HUDEP-2 (cell line): ENCODE measurements around the gene RAET1E.
"Not testable (repeated sequence)": the region's sequence is repeated elsewhere in the genome, so short reads cannot be mapped to it uniquely, and the experiment has no call there.

Experiments
- DNase-seq, 76 experiments: peaks; one replicate each; lab custom pipeline; 2025; ENCODE audit not compliant: unreplicated experiment in 76 of 76; lab: John Stamatoyannopoulos, UW

The RAET1E gene

DNA sequence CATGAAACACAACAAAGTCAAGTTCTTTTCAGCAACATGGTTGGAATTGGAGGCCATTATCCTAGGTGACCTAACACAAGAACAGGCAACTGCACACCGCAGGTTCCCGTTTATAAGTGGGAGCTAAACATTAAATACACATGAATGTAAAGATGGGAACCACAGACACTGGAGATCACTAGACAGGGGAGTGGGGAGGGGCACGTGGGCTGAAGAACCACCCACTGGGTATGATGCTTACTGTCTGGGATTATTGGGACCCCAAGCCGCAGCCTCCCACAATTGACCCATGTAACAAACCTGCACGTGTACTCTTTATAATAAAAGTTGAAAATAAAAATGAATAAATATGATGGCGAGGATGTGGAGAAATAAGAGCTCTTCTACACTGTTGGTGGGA lies 33.6 kb upstream of the RAET1E start:
- DNase-seq, result no peak

DNA sequence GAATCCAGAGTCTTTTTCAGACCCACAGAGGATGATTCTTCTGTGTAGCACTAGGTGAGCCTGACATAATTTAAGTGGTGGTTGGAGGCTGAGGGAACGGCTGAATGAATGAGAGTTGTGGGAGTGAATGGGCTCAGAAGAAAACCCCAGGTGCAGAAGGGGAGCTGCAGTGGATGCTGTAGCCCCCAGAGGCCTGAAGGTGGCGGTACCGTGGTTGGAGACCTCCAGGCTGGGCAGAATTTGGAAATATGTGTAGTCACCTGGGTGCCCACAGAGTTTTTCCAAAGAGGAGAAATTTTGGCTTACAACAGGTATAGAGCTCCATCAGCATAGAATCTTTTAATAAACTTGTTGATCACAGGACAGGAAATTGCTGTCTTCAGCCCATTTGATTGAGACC lies 31.5 kb upstream of the RAET1E start:
- DNase-seq, result no peak

GRCh38 chr6:149927025-149927424 lies 29.1 kb upstream of the RAET1E start:
- DNase-seq, result not testable (repeated sequence)

DNA sequence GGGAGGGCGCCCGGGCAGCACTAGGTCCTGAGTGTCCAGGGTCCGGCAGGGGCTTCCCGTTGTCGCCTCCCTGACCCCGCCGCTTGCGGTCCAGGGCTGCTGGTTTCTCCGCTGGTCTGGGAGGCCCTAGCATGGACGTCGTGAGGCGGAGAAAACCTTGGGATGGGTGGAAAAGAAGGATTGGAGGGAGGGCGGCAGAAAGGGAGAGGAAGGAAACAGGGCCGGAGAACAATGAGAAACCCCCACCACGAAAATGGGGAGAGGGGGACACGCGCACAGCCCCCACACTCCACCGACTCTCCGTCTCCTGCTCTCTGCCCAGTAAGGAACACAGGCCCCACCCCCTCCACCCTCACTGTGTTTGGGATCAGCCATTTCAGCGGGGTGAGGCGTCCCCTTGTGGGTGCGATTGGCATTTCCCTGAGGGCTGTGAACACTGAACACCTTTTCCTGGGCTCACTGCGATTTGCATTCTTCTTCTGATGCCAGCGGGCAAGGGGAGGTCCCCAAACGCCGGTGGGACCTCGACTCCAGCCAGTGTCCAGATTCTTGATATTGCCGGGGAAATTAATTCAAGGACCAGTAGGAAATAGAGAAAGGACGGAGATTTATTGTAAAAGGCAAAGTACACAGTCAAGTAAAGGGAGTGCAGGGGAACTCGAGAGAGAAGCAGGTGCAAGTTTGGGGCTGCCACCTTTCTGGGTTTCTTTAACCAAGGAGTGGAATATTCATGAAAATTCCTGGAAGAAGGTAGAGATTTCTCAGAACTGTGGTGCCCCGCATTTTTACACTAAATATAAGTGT lies 28.3 kb upstream of the RAET1E start:
- DNase-seq, result peak in 69 of 76 experiments; percentile 23 to 89 (median 73)

- DNase-seq, result no peak
Observed at GRCh38 chr6:149925253-149925973, 27.5 kb upstream of the RAET1E start.

DNA sequence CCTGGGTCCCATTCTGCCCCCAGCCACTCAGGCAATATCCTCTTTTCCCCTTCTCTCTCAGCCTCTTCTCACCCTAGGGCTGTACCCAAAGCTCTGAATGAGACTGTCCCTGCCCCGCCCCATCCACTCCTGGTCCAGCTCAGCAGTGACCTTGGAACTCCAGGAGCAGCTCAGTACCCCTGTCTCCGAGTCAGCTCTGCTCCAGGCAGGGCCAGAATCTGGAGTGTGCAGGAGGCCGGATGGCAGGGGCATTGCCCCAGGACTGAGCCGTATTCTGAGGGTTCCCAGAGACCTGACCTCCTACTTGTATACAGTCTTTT lies 27.0 kb upstream of the RAET1E start:
- DNase-seq, result no peak

DNA sequence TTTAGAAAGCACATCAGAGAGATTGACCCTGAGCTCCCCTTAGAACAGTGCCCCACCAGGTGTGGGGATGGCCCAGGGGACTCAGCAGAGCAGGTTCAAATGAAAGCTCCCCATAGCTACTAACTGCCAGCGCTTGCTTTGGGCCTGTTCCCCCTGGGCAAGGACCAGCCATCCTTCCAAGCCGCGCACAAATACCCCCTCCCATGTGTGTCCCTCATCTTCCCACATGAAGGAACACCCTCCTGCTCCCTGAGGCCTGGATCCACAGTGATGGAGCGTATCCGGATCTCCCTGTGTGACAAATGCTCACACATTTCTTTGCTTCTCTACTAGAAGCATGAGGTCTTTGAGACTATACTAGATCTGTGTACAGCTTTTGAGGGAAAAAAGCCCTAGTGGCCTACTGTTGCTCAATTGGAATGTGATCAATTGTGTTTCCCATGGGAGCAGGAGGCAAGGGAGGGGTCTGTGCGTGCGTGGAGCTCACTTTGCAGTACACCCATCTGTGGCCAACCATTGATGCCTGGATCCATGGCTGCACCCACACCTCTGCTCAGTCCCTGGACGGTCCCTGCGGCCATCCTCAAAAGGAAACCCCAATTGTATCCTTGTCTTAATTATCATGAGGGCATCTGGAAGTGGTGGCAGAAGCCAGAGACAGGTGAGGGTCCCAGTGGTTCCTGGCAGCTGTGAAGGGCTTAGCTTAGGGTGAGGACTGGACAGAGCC lies 26.5 kb upstream of the RAET1E start:
- no peak for DNase-seq

DNA sequence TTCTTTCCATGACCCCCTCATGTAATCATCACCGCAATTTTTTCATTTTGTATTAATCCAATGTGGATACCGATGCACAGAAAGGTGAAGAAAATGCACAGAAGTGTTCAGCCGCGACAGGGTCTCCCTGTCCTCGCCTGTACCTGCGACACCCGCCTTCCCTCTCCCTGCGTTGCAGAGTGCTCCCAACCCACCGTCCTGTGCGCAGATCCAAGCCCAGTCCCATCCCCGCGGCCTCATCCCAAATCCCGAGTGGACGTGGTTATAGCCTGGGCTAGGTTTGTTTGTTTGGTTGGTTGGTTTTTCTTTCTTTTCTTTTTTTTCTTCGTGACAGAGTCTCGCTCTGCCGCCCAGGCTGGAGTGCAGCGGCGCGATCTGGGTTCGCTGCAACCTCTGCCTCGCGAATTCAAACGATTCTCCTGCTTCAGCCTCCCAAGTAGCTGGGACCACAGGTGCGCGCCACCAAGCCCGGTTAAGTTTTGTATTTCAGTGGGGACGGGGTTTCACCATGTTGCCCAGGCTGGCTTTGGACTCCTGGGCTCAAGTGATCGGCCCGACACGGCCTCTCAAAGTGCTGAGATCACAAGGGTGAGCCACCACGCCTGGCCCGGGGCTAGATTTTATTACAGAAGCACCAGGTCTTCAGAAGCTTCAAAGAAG lies 25.5 kb upstream of the RAET1E start:
- DNase-seq, result no peak

DNA sequence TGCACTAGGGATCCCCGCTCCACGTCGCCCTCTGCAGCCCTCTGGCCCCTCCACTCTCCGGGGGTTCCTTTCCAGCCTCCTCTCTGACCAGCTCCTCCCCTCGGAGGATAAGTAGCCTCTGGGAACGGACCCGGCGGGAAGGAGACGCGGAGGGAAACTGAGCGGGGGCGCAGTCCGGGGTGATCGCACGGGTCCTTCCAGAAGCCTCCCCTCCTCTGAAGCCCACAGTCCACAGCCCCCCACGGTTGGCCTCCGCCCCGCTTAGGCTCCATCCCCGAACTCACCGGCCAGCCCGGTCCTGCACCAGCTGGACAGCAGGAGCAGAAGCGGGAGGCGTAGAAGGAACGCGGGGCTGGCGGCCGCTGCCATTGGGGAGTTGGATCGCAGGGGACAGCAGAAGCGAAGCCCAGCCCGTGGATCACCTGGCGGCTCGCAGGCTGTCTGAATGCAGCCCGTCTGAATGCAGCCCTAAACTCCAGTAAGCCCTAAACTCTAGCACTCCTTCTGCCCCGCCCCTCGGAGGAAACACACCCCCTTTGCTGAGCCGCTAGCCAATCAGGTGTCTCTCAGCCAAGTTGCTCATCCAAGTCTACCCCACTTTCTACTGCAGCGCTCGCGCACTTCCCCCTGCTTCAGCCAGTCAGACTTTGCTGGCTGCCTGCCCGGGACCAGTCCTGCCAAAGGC lies 24.9 kb upstream of the RAET1E start, which contains the start of gene RAET1G:
Gene RAET1G (minus strand): TSS at position 480 of the 685 bp plus-strand sequence. CDS start 111 bp downstream, at position 369.
- peak in 63 of 76 experiments; percentile 18 to 77 (median 49) for DNase-seq

GRCh38 chr6:149922091-149922490 lies 24.2 kb upstream of the RAET1E start:
- DNase-seq, result not testable (repeated sequence)

DNA sequence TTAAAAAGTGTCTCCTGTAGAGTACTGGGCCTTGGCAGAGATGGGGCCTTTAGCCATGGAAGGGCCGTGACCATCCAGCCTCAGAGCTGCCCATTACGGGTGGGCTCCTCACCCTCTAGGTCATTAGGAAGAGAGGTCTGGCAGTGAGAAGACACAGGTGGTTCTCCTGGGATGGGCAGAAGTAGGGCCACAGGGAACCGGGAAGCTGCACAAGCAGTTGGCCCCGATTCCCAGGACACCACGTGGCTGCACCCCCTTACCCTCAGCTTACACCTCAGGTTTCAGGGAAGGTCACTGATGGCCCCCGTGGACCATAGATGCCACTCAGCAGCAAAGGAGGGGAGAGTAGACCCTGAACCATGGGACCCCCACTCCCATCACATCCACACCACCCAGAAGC lies 23.4 kb upstream of the RAET1E start:
- DNase-seq, result no peak

- no peak for DNase-seq
Observed at GRCh38 chr6:149919834-149920225, 21.9 kb upstream of the RAET1E start.

DNA sequence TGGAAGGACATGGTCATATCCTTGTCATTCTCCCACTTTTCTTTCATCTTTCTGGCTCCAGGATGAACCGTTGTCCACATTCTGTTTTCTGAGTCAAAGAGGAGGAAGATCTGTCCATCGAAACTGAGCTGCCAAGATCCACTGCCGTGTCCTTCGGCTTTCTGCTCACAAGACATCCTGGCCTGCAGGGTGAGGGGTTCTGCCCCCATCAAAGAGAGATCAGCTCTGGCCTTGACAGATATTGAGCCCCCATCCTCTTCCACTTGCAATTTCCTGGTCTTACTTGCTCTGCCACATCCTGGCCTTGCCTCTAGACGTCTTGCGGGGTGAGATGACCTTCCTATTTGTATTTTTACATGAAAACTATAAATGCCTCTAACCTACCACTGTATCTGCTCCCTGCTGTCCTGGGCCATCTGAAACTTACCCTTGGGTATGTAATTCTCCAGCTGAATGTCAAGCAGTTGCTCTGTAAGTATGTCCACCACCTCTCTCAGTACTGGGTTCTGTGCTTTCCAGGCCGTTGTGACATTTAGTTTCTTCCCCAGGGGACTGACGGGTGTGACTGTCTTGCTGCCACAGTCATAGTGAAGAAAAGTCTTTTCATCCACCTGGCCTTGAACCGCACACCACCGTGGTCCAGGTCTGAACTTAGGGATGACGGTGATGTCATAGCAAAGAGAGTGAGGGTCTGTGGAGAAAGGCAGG lies 21.4 kb upstream of the RAET1E start:
- DNase-seq, result not testable (repeated sequence)

- DNase-seq, result no peak
Observed at GRCh38 chr6:149918151-149918905, 20.4 kb upstream of the RAET1E start.

GRCh38 chr6:149917679-149918078 lies 19.8 kb upstream of the RAET1E start:
- DNase-seq, result no peak

DNA sequence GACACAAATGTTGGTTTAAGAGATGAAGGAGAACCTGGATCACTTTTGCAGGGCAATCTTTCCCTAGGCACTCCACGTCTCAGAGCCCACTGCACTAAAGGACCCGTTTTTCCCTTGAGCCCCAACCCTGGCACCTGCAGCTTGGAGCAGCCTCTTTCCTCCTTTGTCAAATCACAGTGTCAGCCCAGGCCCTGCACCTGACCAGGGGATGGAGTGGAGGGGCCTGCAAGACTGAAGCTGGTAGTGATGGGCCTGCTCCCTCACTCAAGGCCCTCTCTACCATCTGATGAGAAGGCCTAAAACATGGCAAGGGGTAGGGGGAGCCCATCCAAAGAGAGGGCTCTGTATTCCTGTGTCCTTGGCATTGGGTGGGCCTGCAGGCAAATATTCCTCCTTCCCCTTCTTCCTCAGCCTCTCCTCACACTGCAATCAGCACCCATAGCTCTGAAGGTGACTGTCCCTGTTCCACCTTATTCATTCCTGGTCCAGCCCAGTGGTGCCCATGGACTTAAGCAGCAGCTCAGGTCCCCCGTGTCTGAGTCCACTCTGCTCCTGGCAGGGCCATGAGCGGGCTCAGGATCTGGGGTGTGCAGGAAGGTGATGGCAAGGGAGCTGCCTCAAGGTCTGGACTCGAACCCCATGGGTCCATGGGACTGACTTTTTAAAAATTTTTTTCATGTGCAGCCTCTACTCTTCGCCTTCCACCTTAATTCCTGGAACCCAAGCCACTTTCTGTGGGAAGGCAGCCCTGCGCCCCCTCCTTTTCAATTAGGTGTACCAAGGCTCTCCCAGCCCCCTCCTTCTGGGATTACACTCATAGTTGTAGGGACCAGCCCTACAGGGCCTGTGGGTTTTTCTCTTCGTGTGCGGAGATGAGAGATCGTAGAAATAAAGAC lies 18.3 kb upstream of the RAET1E start:
- DNase-seq, result no peak

- no peak for DNase-seq
Observed at GRCh38 chr6:149913540-149914240, 15.8 kb upstream of the RAET1E start.
